ENCODE results near the gene SUMF1. TPM values are rescaled to one million over a fixed set of nuclear protein-coding genes. Genes with fewer than 3 reads are reported as not detected.

SUMF1 gene
- polyA plus RNA-seq, 1 donor (not counting 4 experiments of a cell fraction or from before 2014, with no cell fraction given), result 36.1 TPM

DNA sequence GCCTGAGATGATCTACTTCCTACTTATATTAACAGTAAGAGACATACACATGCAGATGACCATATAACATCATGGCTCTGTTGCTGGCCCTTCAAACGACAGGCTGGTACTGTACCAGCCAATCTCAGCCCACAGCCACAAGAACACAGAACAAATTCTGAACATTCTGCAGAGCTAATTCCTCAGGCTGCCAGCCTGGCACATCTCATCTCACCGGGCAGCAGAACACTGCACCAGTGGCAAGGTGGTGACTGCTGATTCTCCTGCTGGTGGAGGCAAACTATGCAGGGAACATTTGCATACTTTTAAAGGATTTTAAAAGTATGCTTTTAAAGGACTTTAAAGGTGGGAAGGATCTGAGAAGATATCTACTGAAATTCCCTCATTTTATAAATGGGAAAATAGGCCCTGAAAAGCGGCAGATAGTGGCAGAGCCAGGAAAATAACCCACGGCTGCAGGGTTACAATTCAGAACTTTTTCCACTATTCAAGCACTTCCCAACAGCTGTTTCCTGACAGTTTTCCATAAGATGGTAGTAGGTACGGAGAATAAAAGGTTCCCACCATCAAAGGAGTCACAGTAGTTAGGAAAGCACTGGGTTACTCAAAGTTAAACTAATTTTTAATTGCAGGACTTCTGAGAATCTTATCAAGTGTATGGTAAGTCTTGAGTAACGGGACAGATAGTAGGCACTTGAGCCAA, 37.3 kb downstream of the SUMF1 start:
- no peaks in the 10 kb centered on the region for H3K79me2 ChIP-seq (ENCODE audit: control insufficient read depth, insufficient read depth, low read length)
- H3K27ac ChIP-seq (ENCODE audit: control insufficient read depth, insufficient read depth, low read length), result no peak overlapping the region
- no peaks in the 10 kb centered on the region for H3K36me3 ChIP-seq (ENCODE audit: control insufficient read depth in 2 of 2, extremely low read depth in 1 of 2, insufficient read depth in 2 of 2, low read length in 2 of 2)
- DNase-seq (ENCODE audit: low read depth, low spot score), result no peak
- H3K4me2 ChIP-seq (ENCODE audit: control insufficient read depth, extremely low read depth, insufficient read depth, low read depth, low read length), result no peak overlapping the region
- dilution Hi-C loops (cut with MboI; ENCODE audit: extremely low pct_ligation_motif_present, low sequenced_read_pairs), result no loop called here
- no peak overlapping the region for H3K4me3 ChIP-seq (ENCODE audit: control insufficient read depth in 2 of 3, extremely low read depth in 1 of 3, insufficient read depth in 2 of 3, low read depth in 1 of 3, low read length in 3 of 3)
- H4K20me1 ChIP-seq (ENCODE audit: control insufficient read depth, extremely low read depth, insufficient read depth, low read length), result no peaks in the 10 kb centered on the region
- TF ChIP-seq EZH2 (IDR thresholded peaks at IDR 0.05; ENCODE audit: low read length), result no peak
- TF ChIP-seq, protein P1, sequence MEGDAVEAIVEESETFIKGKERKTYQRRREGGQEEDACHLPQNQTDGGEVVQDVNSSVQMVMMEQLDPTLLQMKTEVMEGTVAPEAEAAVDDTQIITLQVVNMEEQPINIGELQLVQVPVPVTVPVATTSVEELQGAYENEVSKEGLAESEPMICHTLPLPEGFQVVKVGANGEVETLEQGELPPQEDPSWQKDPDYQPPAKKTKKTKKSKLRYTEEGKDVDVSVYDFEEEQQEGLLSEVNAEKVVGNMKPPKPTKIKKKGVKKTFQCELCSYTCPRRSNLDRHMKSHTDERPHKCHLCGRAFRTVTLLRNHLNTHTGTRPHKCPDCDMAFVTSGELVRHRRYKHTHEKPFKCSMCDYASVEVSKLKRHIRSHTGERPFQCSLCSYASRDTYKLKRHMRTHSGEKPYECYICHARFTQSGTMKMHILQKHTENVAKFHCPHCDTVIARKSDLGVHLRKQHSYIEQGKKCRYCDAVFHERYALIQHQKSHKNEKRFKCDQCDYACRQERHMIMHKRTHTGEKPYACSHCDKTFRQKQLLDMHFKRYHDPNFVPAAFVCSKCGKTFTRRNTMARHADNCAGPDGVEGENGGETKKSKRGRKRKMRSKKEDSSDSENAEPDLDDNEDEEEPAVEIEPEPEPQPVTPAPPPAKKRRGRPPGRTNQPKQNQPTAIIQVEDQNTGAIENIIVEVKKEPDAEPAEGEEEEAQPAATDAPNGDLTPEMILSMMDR (optimal IDR thresholded peaks at IDR 0.05 in 1 of 3, IDR thresholded peaks at IDR 0.05 in 1 of 3, conservative IDR thresholded peaks at IDR 0.05 in 1 of 3; ENCODE audit: extremely low read depth in 1 of 3, insufficient read depth in 2 of 3, low read length in 3 of 3), result no peak
- H2AFZ ChIP-seq (ENCODE audit: control insufficient read depth, low read length), result no peak overlapping the region
- peaks cover 7% of the 10 kb centered on the region for H3K4me1 ChIP-seq (ENCODE audit: control insufficient read depth, extremely low read depth, insufficient read depth, low read length)
- no peak overlapping the region for H3K9ac ChIP-seq (ENCODE audit: control insufficient read depth, extremely low read depth, insufficient read depth, low read length)
- no peaks in the 10 kb centered on the region for H3K9me3 ChIP-seq (ENCODE audit: control insufficient read depth, low read depth, low read length)
- FAIRE-seq, result no peak
- H3K9me1 ChIP-seq (ENCODE audit: control insufficient read depth, extremely low read depth, insufficient read depth, low read length), result no peaks in the 10 kb centered on the region
- H3K27me3 ChIP-seq (ENCODE audit: control insufficient read depth, extremely low read depth, insufficient read depth, low read length), result no peaks in the 10 kb centered on the region

DNA sequence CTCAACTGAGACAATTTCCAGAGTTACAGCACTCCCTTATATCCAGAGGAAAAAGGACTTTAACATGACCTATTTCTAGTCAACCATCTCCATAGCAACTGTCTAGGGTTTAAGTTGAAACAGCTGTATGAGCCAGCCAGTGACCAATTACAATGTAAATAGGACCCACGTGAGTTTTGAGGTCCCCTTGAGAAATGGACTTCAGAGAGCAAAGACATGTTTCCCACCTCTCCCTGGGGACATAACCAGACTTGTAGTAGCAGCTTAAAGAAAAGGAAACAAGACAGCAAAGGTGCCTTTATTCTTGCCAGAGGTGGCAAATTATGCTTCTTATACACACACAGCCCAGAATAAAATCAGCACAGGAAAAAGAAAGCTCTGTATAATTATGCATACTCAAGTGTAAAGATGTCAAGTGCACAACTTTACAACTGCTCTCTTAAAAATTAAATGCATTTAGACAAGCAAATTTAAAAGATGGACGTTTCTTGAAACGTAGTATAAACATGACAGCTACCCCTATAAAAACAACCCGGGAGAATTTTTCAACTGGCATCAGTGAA, 40.2 kb downstream of the SUMF1 start:
- Histone ChIP-seq H2AFZ (ENCODE audit: control insufficient read depth, low read length) (no peak overlapping the region), H3K27ac (ENCODE audit: control insufficient read depth, insufficient read depth, low read length) (no peak overlapping the region), H3K36me3 (ENCODE audit: control insufficient read depth in 2 of 2, extremely low read depth in 1 of 2, insufficient read depth in 2 of 2, low read length in 2 of 2) (no peaks in the 10 kb centered on the region), H3K4me1 (ENCODE audit: control insufficient read depth, extremely low read depth, insufficient read depth, low read length) (peaks cover 7% of the 10 kb centered on the region), H4K20me1 (ENCODE audit: control insufficient read depth, extremely low read depth, insufficient read depth, low read length) (no peaks in the 10 kb centered on the region), H3K4me2 (ENCODE audit: control insufficient read depth, extremely low read depth, insufficient read depth, low read depth, low read length) (no peak overlapping the region), H3K27me3 (ENCODE audit: control insufficient read depth, extremely low read depth, insufficient read depth, low read length) (no peaks in the 10 kb centered on the region), H3K9ac (ENCODE audit: control insufficient read depth, extremely low read depth, insufficient read depth, low read length) (no peak overlapping the region), H3K9me3 (ENCODE audit: control insufficient read depth, low read depth, low read length) (no peaks in the 10 kb centered on the region), H3K4me3 (ENCODE audit: control insufficient read depth in 2 of 3, extremely low read depth in 1 of 3, insufficient read depth in 2 of 3, low read depth in 1 of 3, low read length in 3 of 3) (no peak overlapping the region), H3K9me1 (ENCODE audit: control insufficient read depth, extremely low read depth, insufficient read depth, low read length) (no peaks in the 10 kb centered on the region), H3K79me2 (ENCODE audit: control insufficient read depth, insufficient read depth, low read length) (no peaks in the 10 kb centered on the region)
- DNase-seq (ENCODE audit: low read depth, low spot score) (no peak), FAIRE-seq (no peak)
- TF ChIP-seq, protein P1 (optimal IDR thresholded peaks at IDR 0.05 in 1 of 3, IDR thresholded peaks at IDR 0.05 in 1 of 3, conservative IDR thresholded peaks at IDR 0.05 in 1 of 3; ENCODE audit: extremely low read depth in 1 of 3, insufficient read depth in 2 of 3, low read length in 3 of 3), result no peak
- dilution Hi-C loops (cut with MboI; ENCODE audit: extremely low pct_ligation_motif_present, low sequenced_read_pairs), result no loop called here

Data from keratinocyte (primary cell).